Tibial nerve (tissue), 4 donors: ENCODE measurements around the gene GINS2. TPM values are rescaled to one million over a fixed set of nuclear protein-coding genes. Genes with fewer than 3 reads are reported as not detected.

ENCODE experiments used
- DNase-seq, 2 donors: peaks; one replicate each; pipeline ENCODE4 v3.0.0-alpha.2; 2019; ENCODE audit warnings: low spot score in 2 of 2
- H3K27ac ChIP-seq, 4 donors: fragments of 200-600 bp; sonication (generic) in 3 of 4; one replicate each; pipeline ENCODE4 v1.5.1; 2017 to 2019; ENCODE audit warnings: mild to moderate bottlenecking in 1 of 4
- H3K27me3 ChIP-seq, 2 donors: fragments of 200-600 bp; sonication (generic) in 1 of 2; one replicate each; pipeline versions ENCODE4 v1.5.1 to v1.6.0; 2017 to 2019
- H3K36me3 ChIP-seq, 3 donors: fragments of 200-600 bp; sonication (generic); one replicate each; pipeline ENCODE4 v1.5.1; 2018 to 2019
- H3K4me1 ChIP-seq, 4 donors: fragments of 200-600 bp; sonication (generic) in 3 of 4; one replicate each; pipeline ENCODE4 v1.5.1; 2017 to 2019
- H3K4me3 ChIP-seq, 4 donors: fragments of 200-600 bp; sonication (generic) in 3 of 4; one replicate each; pipeline ENCODE4 v1.5.1; 2017 to 2019; ENCODE audit warnings: mild to moderate bottlenecking in 1 of 4, moderate library complexity in 1 of 4
- H3K9me3 ChIP-seq, 4 donors: fragments of 200-600 bp; sonication (generic) in 3 of 4; one replicate each; pipeline ENCODE4 v1.5.1; 2017 to 2019
- CTCF ChIP-seq, 5 experiments: fragments of 200-600 bp in 3 of 5; fragments of 450-650 bp in 2 of 5; sonication (generic) in 3 of 5; IDR thresholded peaks; one replicate each; pipeline ENCODE4 v1.5.1; 2016 to 2019; ENCODE audit warnings: antibody characterized with exemption in 5 of 5, mild to moderate bottlenecking in 3 of 5, moderate library complexity in 2 of 5
- EP300 ChIP-seq, 2 donors: sonication (generic); formaldehyde crosslinking; IDR thresholded peaks; one replicate each; pipeline ENCODE4 v1.6.1; 2017; ENCODE audit warnings: antibody characterized with exemption in 2 of 2, mild to moderate bottlenecking in 1 of 2
- POLR2A ChIP-seq, 2 donors: fragments of 450-650 bp; IDR thresholded peaks; one replicate each; pipeline ENCODE4 v1.6.1; 2017; ENCODE audit warnings: antibody characterized with exemption in 2 of 2, mild to moderate bottlenecking in 2 of 2, moderate library complexity in 2 of 2
- WGBS, 2 donors: methylation state at CpG; one replicate each; pipeline ENCODE4 v1.1.5; 2018; 5-methylcytosine and 5-hydroxymethylcytosine counted together
- total RNA-seq, 4 donors: library from RNA; depleted of rRNA; stranded (reverse); fragments of >200 nt; gene quantifications; one replicate each; pipeline ENCODE4 v1.1.0, GENCODE V29; 2016

The GINS2 gene
- total RNA-seq, 4 donors from 2014 or later = 0.20 to 0.66 TPM; not detected in 2

GRCh38 chr16:85657996-85658395 is 30.8 kb downstream of the GINS2 start:
- Histone ChIP-seq H3K4me1 (peaks cover 0 to 9% (median 7%) of the 10 kb centered on the region in 4 donors), H3K36me3 (peaks cover 0 to 92% (median 31%) of the 10 kb centered on the region in 3 donors), H3K27me3 (no peaks in the 10 kb centered on the region), H3K4me3 (no peak overlapping the region), H3K27ac (no peak overlapping the region), H3K9me3 (no peaks in the 10 kb centered on the region)
- no peak for TF ChIP-seq POLR2A (IDR thresholded peaks at IDR 0.05)
- no peak for TF ChIP-seq CTCF (IDR thresholded peaks at IDR 0.05)
- no peak for TF ChIP-seq EP300 (IDR thresholded peaks at IDR 0.05)
- no peak for DNase-seq
- WGBS, 2 donors = 82 to 84% methylated on average over 3 of the region's 3 CpGs

- Histone ChIP-seq H3K4me1 (peaks cover 0 to 16% (median 13%) of the 10 kb centered on the region in 4 donors), H3K9me3 (no peaks in the 10 kb centered on the region), H3K27me3 (no peaks in the 10 kb centered on the region), H3K27ac (no peak overlapping the region), H3K4me3 (no peak overlapping the region), H3K36me3 (peaks cover 0 to 84% (median 25%) of the 10 kb centered on the region in 3 donors)
- 95 to 96% methylated on average over 21 of the region's 21 CpGs for WGBS, 2 donors
- DNase-seq = no peak
- TF ChIP-seq EP300 (IDR thresholded peaks at IDR 0.05) = no peak
- no peak for TF ChIP-seq CTCF (IDR thresholded peaks at IDR 0.05)
- no peak for TF ChIP-seq POLR2A (IDR thresholded peaks at IDR 0.05)
Observed at GRCh38 chr16:85657267-85657650, 31.5 kb downstream of the GINS2 start.

- 91 to 94% methylated on average over 58 to 59 of the region's 59 CpGs for WGBS, 2 donors
- DNase-seq = no peak
- no peak overlapping the region for H3K4me3 ChIP-seq
- no peak for TF ChIP-seq EP300 (IDR thresholded peaks at IDR 0.05)
- no peak for TF ChIP-seq CTCF (IDR thresholded peaks at IDR 0.05)
- no peak for TF ChIP-seq POLR2A (IDR thresholded peaks at IDR 0.05)
- peaks cover 0 to 22% (median 17%) of the 10 kb centered on the region in 4 donors for H3K4me1 ChIP-seq
- no peak overlapping the region for H3K27ac ChIP-seq
- no peaks in the 10 kb centered on the region for H3K27me3 ChIP-seq
- no peaks in the 10 kb centered on the region for H3K9me3 ChIP-seq
- peaks cover 0 to 78% (median 21%) of the 10 kb centered on the region in 3 donors for H3K36me3 ChIP-seq
Observed at GRCh38 chr16:85656351-85657266, 32.1 kb downstream of the GINS2 start.

DNA sequence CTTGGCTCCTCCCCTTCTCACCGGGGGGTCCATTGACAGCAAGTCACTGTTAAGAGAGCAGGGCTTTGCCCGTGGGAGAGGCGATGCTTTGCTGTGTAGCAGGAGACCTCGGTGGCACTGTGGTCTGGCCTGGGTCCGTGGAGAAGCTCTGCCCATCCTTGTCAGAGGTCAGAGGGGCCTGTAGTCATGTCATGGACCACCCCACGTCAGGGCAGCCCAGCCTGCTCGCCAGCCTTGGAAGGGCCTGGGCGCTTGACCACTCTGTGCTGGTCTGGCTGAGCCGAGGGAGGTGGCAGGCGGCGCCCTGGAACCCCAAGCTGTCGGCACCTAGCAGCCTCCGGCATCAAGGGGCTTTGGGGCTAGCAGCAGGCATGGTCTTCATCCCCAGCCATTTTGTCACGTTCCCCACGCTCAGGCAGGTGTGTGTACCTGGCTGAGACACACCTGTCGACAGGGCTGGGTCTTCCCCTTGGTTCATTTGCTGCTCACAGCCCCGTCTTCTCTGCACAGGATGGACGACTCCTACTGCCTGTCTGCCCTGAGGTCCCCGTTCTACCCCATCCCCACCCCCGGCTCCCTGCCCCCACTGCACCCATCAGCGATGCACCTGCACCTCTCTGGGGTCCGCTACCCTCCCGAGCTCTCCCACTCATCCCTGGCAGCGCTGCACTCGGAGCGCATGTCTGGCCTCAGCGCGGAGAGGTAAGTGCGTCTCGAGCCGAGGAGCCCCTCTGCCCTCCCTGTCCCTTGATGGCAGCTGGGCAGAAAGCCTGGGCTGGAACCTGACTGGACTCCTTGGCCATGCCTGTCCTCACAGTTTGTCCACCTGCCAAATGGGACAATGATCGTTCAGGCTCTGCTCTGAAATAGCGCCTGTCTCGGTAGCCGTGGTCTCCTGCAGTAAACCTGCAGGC is 33.3 kb downstream of the GINS2 start:
- Histone ChIP-seq H3K36me3 (peaks cover 0 to 68% (median 15%) of the 10 kb centered on the region in 3 donors), H3K9me3 (no peaks in the 10 kb centered on the region), H3K4me1 (peaks cover 0 to 33% (median 24%) of the 10 kb centered on the region in 4 donors), H3K27me3 (no peaks in the 10 kb centered on the region), H3K4me3 (no peak overlapping the region), H3K27ac (no peak overlapping the region)
- TF ChIP-seq POLR2A (IDR thresholded peaks at IDR 0.05) (no peak), CTCF (IDR thresholded peaks at IDR 0.05) (no peak), EP300 (IDR thresholded peaks at IDR 0.05) (no peak)
- DNase-seq = no peak
- 89% methylated on average over 25 to 30 of the region's 35 CpGs for WGBS, 2 donors
